GM21381 (cell line): ENCODE data around the gene LRRC59.

Source experiments
- ATAC-seq: cut with Tn5 transposase; IDR thresholded peaks from one replicate; pipeline ENCODE4 v1.9.1; 2021; ENCODE audit warnings: mild to moderate bottlenecking, moderate library complexity; ENCODE audit not compliant: unreplicated experiment

The LRRC59 gene

GRCh38 chr17:50388728-50389127 is 8.6 kb downstream of the LRRC59 start:
- no peak for ATAC-seq

DNA sequence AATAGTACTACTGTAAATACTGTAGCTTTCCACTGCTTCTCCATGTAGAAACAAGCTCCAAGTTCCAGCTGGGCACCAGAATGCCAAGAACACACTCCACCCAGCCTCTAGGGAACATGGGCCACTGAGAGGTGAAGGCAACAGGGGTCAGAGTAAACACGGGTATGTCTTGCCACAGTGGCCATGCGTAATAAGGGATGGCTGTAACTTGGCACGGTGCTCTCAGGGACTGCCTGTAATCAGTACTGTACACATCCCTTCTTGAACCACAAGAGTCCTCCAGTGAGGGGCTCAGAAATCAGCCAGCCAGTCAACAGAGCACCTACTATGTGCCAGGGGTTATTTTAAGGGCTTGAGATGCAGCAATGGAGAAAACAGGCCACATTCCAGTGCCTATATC is 10.8 kb downstream of the LRRC59 start:
- no peak for ATAC-seq

DNA sequence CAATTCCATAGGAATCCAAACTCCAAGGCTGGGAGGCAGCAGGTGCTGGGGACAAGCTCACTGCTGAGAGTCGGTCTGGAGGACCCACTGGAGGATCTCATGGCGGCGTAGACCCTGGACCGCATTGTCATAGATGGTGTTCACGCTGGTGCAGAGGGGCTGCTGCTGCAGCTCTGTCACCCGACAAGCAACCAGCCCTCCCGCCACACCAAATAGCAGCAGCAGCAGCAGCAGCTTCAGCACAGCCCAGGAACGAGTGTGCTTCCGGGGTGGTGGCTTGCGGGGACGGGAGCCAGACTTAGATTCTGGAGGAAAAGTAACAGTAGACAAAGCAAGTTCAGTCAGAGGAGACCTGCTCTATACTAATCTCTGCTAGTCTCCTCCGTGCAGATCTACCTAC is 14.4 kb downstream of the LRRC59 start:
- no peak for ATAC-seq

DNA sequence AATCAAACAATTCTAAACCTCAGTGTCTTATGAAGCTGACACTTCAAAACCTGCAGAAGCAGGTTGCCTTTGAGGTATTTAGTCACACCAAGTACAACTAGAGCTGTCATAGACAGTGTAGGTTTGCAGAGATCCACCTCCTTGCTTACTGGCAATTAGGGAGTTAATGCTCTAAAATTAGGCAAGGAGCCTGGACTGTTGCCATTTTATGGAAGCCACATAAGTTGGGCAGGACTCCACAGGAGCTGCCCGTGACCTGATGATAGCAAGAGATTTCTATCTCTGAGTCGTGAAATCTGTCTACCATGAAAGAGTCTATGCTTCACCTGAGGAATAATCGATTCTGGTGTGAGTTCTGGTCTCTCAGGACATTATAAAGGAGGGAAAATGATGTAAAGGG is 15.4 kb downstream of the LRRC59 start:
- ATAC-seq = no peak

DNA sequence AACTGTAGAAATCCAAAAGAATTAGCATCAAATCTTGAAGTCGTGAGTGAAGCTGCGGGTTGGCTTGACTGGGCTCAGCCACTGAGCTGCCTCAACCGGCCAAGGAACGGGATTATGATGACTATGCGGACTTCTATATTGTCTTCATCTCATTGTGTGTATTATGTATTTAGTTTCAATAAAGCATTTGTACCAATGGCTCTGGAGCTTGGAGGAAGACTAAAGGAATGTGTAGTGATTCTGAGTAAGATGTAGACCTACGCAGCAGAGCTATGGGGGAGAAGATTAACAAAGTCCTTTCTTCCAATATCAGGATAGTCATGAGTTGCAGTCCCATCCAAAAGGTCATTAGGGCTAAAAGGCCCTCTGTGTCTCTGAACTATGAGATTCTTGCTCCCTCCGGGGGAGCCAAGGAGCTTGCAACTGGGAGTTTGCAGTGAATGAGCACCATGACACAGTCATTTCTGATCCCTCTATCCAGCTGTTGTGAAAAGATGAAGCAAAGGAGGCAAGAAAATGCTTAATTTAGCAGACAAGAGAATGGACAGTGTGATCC is 16.0 kb downstream of the LRRC59 start:
- no peak for ATAC-seq

GRCh38 chr17:50380369-50381259 is 16.7 kb downstream of the LRRC59 start:
- no peak for ATAC-seq

GRCh38 chr17:50379351-50380132 is 17.8 kb downstream of the LRRC59 start:
- no peak for ATAC-seq

DNA sequence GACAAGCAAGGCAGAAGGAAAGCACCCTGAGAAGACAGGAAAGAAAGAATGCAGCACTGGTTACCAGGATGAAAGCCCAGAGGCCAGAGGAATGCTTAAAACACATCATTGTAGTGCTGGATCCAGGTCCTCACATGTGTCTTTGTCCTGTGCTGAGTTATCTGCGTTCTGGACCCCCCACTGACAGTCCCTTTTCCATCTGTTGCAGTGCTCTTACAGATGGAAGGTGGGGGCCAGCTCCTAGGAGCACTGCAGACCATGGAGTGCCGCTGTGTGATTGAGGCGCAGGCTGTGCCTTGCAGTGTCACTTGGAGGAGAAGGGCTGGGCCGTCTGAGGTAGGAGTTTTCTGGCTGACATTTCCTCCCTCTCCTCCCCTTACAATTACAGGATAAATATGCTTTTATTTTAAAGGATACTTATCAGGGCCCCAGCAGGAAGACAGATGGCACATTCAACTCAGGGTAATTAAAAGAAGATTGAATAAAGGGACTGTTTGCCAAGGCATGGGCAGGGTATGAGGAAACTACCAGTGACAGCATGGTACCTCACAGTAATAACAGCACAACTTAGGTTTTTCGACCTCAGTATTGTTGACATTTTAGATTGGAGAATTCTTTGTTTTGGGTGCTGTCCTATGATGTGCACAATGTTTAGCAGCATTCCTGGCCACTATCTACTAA is 21.3 kb downstream of the LRRC59 start:
- ATAC-seq = no peak

GRCh38 chr17:50373705-50374104 is 23.6 kb downstream of the LRRC59 start:
- ATAC-seq = no peak

- ATAC-seq = peak; percentile 91
Measured at GRCh38 chr17:50372758-50373556, 24.4 kb downstream of the LRRC59 start, which contains the start of the genes EME1 and MRPL27. Gene EME1, plus strand, starts transcription at chr17:50373229. Its CDS starts 1,980 bp downstream, at chr17:50375209. Gene MRPL27, minus strand, starts transcription at chr17:50373184. Its CDS starts 14 bp downstream, at chr17:50373170.

DNA sequence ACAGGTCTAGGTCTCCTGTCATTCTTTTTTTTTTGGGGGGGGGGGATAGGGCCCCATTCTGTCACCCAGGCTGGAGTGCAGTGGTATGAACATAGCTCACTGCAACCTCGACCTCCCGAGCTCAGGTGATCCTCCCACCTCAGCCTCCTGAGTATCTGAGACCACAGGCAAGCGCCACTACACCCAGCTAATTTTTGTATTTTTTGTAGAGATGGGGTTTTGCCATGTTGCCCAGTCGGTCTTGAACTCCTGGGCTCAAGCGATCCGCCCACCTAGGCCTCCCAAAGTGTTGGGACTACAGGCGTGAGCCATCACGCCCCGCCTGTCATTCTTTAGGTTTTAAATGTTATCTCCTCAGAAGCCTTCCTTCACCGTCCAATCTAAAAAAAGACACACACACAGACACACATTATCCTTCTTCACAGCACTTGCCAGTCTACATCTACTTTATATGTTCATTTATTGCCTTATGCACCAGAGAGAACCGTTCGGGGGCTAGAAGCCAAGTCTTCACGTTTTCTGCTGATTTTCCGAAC is 25.0 kb downstream of the LRRC59 start:
- ATAC-seq = no peak

DNA sequence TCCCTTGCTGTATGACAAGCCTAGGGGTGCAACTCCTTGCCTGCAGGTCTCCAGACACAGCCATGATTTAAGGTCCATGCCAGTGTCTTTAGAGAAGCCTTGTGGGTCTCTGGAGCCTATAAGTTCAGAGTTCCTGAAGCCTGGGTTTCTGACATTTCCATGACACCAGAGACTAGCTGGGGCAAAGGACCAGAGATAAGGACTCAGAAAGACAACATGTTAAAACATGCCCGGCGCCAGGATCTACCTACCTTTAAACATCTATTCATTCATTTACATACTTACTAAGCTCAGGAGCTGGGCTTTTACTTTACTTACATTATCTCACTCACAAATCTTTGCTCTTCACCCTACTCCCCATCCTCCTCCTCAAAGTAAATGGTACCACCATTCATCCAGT is 25.8 kb downstream of the LRRC59 start:
- no peak for ATAC-seq

DNA sequence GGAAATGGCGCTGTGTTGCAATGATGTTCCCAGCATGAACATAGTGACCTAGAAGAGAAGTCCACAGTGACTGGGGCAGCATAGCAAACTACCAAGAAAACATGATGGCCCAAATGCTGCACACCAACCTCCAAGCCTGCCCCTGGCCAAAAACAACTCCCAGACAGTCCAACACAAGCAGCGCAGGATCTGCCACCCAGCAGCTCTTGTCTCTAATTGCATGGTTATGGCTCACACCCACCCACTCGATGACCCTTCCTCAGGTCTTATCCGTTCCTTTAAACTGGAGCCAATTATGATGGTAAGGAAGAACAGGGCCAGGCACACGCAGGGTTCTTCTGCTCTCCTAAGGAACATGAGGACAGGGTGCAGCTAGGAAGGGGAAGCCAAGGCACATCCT is 27.3 kb downstream of the LRRC59 start:
- no peak for ATAC-seq

GRCh38 chr17:50367401-50367800 is 29.9 kb downstream of the LRRC59 start:
- no peak for ATAC-seq

GRCh38 chr17:50365649-50366393 is 31.5 kb downstream of the LRRC59 start:
- ATAC-seq = no peak

GRCh38 chr17:50365165-50365564 is 32.2 kb downstream of the LRRC59 start:
- ATAC-seq = no peak

- ATAC-seq = no peak
Measured at GRCh38 chr17:50364715-50365114, 32.6 kb downstream of the LRRC59 start.

- ATAC-seq = no peak
Measured at GRCh38 chr17:50364061-50364458, 33.3 kb downstream of the LRRC59 start.
